Measurements from ENCODE around the gene DPCD.

The DPCD gene

DNA sequence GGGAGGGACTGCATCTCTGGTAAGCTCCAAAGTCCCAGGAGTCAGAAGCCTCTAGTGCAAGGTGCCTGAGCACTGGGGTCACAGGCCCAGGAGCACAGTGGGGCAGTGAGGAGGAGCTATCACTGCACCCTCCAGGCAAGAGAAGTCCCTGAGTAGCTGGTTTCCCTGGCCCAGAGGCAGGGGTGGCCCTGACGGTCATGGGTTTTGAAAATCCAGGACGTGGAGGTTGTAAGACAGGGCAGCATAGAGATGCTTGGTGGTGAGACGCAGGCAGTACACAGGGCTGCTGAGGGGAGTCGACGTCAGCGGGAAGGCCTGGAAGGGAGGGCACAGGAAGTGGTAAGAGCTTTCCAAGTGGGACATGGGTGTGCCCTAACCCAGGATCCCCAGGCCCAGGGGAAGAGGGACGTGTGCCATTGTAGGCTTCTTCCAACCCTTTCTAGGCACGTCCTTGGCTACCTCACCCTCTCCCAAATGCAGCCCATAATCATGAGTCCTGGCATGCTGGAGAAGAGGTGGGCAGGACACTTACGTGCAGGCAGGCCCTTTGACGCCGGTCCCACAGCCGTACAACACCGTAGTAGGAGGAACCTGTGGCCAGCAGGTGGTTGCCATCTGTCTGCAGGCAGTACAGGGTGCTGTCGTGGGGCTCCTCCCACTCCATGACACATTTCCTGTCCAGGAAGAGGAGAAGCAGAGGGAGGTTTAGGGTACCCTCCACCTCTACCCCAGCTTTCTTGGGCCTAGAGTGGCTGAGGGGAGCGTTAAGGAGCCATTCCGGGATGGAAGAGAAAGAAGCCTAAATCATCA is 23.2 kb downstream of the DPCD start:
- no peak for TF ChIP-seq SUZ12 (IDR thresholded peaks at IDR 0.05; ENCODE audit: extremely low read depth, insufficient read depth, insufficient read length)
- TF ChIP-seq ZNF274 (IDR thresholded peaks at IDR 0.05; ENCODE audit: low read depth, low read length): no peak
- Histone ChIP-seq H3K27me3 (ENCODE audit: insufficient read depth, insufficient read length) (no peaks in the 10 kb centered on the region), H3K9me3 (ENCODE audit: insufficient read depth, low read length) (no peaks in the 10 kb centered on the region)

DNA sequence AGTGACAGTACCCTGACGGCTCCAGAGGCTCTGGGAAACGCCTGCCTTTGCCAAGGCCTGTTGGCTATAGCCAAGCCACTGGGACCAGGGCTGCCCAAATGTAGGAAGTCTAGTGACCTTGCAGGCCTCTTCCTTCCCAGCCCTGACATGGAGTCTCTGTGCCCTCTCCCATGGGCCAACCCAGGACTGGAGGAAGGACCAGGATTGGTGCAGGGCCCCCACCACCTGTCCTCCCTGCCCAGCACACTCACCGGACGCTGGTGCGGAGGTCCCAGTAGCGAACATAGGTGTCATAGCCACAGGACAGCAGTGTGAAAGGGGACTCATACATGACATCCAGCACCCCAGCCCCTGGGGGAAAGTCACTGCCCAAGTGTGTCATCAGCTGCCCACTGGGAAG is 24.0 kb downstream of the DPCD start:
- Histone ChIP-seq H3K4me3 (ENCODE audit: insufficient read length, low read depth) (no peak overlapping the region), H3K27me3 (ENCODE audit: insufficient read depth, insufficient read length) (no peaks in the 10 kb centered on the region), H3K9ac (ENCODE audit: insufficient read length, low read depth) (no peak overlapping the region), H3K4me1 (ENCODE audit: insufficient read depth, insufficient read length) (peaks cover 24% of the 10 kb centered on the region), H3K36me3 (ENCODE audit: insufficient read depth, insufficient read length, low read length) (peaks cover 31% of the 10 kb centered on the region), H3K9me3 (ENCODE audit: insufficient read depth, low read length) (no peaks in the 10 kb centered on the region)
- DNase-seq (ENCODE audit: low read depth, low spot score): no peak
- TF ChIP-seq YY1 (IDR thresholded peaks at IDR 0.05; ENCODE audit: insufficient read depth, insufficient read length) (no peak), SUZ12 (IDR thresholded peaks at IDR 0.05; ENCODE audit: extremely low read depth, insufficient read depth, insufficient read length) (no peak), ZNF274 (IDR thresholded peaks at IDR 0.05; ENCODE audit: low read depth, low read length) (no peak)

More for the DNA sequence above, 23.2 kb downstream of the DPCD start:
- peaks cover 27% of the 10 kb centered on the region for H3K4me1 ChIP-seq (ENCODE audit: insufficient read depth, insufficient read length)
- no peak overlapping the region for H3K4me3 ChIP-seq (ENCODE audit: insufficient read length, low read depth)
- H3K36me3 ChIP-seq (ENCODE audit: insufficient read depth, insufficient read length, low read length): peaks cover 31% of the 10 kb centered on the region
- H3K9ac ChIP-seq (ENCODE audit: insufficient read length, low read depth): no peak overlapping the region
- DNase-seq (ENCODE audit: low read depth, low spot score): no peak

DNA sequence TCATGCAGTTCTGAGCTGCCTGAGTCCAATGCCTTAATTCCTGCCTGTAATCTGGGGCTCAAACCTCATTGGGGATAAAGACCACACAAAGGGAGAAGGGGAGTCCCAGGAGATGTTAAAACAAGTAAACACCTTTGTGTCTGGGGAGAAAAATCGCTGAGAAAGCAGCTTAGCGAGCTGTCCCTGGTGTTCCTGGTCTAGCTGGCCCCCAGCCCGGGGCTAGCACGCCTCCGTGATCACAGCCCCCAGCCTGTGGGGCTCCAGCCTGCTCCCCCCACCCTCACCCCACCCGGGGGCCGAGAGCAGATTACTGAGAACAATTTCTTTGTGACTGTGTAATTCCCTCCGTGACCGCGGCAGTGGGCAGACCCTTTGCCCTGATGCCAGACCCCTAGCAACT is 24.8 kb downstream of the DPCD start:
- Histone ChIP-seq H3K36me3 (ENCODE audit: insufficient read depth, insufficient read length, low read length) (peaks cover 31% of the 10 kb centered on the region), H3K27me3 (ENCODE audit: insufficient read depth, insufficient read length) (no peaks in the 10 kb centered on the region), H3K4me1 (ENCODE audit: insufficient read depth, insufficient read length) (peaks cover 20% of the 10 kb centered on the region), H3K4me3 (ENCODE audit: insufficient read length, low read depth) (no peak overlapping the region), H3K9me3 (ENCODE audit: insufficient read depth, low read length) (no peaks in the 10 kb centered on the region), H3K9ac (ENCODE audit: insufficient read length, low read depth) (no peak overlapping the region)
- TF ChIP-seq ZNF274 (IDR thresholded peaks at IDR 0.05; ENCODE audit: low read depth, low read length) (no peak), YY1 (IDR thresholded peaks at IDR 0.05; ENCODE audit: insufficient read depth, insufficient read length) (no peak), SUZ12 (IDR thresholded peaks at IDR 0.05; ENCODE audit: extremely low read depth, insufficient read depth, insufficient read length) (no peak)
- no peak for DNase-seq (ENCODE audit: low read depth, low spot score)

DNA sequence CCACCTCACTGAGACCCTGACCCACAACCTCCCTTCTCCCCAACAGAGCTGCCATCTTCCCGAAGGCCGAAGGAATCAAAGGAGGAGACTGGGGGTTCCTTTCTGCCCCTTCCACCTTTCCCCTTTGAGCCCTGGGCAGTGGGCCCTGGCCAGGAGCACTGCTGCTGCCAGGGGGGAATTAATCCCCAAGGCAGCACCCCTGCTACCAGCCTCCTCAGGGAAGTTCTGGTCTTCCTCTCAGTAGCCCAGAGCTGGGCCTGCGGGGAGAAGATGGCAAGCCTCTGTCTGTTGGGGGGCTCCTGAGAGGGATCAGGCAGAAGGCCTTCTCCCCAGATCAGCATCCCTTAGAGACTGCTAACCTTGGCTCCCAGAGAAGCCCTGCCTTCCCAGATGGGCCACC is 25.5 kb downstream of the DPCD start:
- H3K4me3 ChIP-seq (ENCODE audit: insufficient read length, low read depth): no peak overlapping the region
- no peaks in the 10 kb centered on the region for H3K27me3 ChIP-seq (ENCODE audit: insufficient read depth, insufficient read length)
- H3K4me1 ChIP-seq (ENCODE audit: insufficient read depth, insufficient read length): peaks cover 20% of the 10 kb centered on the region
- DNase-seq (ENCODE audit: low read depth, low spot score): no peak
- H3K36me3 ChIP-seq (ENCODE audit: insufficient read depth, insufficient read length, low read length): peaks cover 25% of the 10 kb centered on the region
- no peaks in the 10 kb centered on the region for H3K9me3 ChIP-seq (ENCODE audit: insufficient read depth, low read length)
- TF ChIP-seq SUZ12 (IDR thresholded peaks at IDR 0.05; ENCODE audit: extremely low read depth, insufficient read depth, insufficient read length): no peak
- TF ChIP-seq YY1 (IDR thresholded peaks at IDR 0.05; ENCODE audit: insufficient read depth, insufficient read length): no peak
- no peak for TF ChIP-seq ZNF274 (IDR thresholded peaks at IDR 0.05; ENCODE audit: low read depth, low read length)
- H3K9ac ChIP-seq (ENCODE audit: insufficient read length, low read depth): no peak overlapping the region

DNA sequence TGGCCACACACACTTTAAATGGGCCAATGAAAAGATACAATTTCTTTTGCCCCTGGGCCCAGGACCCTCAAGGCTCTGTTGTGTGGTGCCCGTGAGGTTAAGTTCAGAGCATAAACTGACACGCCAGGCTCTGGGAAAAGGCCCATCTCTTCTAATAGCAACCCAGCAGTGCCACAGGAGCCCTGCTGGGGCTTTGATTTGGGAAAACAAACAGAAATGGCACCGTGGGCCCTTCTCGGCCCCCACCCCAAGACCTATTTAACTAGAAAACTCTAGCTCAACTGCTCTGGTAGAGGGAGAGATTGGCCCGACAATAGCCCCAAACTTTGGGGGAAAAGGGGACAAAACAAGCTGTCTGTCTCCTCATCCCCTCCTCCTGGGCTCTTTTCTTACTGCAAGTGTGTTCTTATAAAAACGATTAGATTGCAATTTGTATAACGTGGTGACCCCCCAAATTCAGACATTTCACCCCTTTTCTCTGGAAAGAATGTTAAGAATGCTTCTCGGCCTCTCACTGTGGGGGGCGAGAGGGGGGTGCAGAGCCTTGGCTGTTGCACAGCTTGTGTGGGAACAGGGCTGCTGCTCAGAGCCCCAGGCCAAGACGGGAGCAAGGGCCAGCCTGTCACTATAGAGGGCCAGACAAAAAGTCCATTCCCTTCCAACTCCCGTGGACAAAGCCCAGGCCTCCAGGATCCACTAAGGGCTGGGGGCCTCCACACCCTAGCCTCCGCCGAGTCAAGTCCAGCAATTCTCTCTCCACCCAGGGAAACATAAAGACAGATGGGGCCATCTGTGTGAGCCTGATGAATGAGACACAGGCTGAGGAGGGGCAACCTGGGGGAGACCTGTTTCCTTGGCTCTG is 26.8 kb downstream of the DPCD start:
- TF ChIP-seq ZNF274 (IDR thresholded peaks at IDR 0.05; ENCODE audit: low read depth, low read length) (no peak), YY1 (IDR thresholded peaks at IDR 0.05; ENCODE audit: insufficient read depth, insufficient read length) (no peak), SUZ12 (IDR thresholded peaks at IDR 0.05; ENCODE audit: extremely low read depth, insufficient read depth, insufficient read length) (no peak)
- Histone ChIP-seq H3K36me3 (ENCODE audit: insufficient read depth, insufficient read length, low read length) (peaks cover 19% of the 10 kb centered on the region), H3K27me3 (ENCODE audit: insufficient read depth, insufficient read length) (no peaks in the 10 kb centered on the region), H3K9me3 (ENCODE audit: insufficient read depth, low read length) (no peaks in the 10 kb centered on the region), H3K9ac (ENCODE audit: insufficient read length, low read depth) (peak overlapping the region; percentile 32), H3K4me1 (ENCODE audit: insufficient read depth, insufficient read length) (peaks cover 17% of the 10 kb centered on the region), H3K4me3 (ENCODE audit: insufficient read length, low read depth) (no peak overlapping the region)
- no peak for DNase-seq (ENCODE audit: low read depth, low spot score)

DNA sequence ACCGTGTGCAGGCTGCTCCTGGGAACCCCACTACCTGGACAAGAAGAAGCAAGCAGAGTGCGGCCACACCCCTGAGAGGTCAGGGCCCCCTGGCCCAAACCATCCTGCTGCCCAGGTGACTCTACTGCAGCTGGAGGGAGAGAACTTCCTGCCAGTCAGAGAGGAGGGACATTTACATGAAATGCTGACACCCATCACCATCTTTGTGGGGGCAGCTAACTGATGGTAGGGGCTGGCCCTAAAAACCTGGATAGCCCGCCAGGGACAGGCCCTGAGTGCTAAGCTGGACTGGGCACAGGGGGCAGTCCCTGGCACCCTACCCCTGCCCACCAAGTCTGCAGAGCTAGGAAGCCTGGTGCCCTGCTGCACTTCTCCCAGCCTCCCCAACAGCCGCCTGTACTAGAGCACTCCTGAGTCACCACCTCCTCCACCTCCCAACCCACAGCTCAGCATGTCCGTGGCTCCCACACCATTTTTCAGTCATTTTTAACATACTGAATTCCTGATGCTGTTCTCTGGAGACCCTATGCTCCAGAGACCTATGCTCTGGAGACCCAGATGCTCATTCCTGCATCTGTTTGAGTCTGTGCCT is 27.5 kb downstream of the DPCD start:
- H3K9me3 ChIP-seq (ENCODE audit: insufficient read depth, low read length): no peaks in the 10 kb centered on the region
- no peak overlapping the region for H3K4me3 ChIP-seq (ENCODE audit: insufficient read length, low read depth)
- peaks cover 17% of the 10 kb centered on the region for H3K4me1 ChIP-seq (ENCODE audit: insufficient read depth, insufficient read length)
- no peak for DNase-seq (ENCODE audit: low read depth, low spot score)
- TF ChIP-seq SUZ12 (IDR thresholded peaks at IDR 0.05; ENCODE audit: extremely low read depth, insufficient read depth, insufficient read length) (no peak), YY1 (IDR thresholded peaks at IDR 0.05; ENCODE audit: insufficient read depth, insufficient read length) (no peak), ZNF274 (IDR thresholded peaks at IDR 0.05; ENCODE audit: low read depth, low read length) (no peak)
- H3K27me3 ChIP-seq (ENCODE audit: insufficient read depth, insufficient read length): no peaks in the 10 kb centered on the region
- H3K9ac ChIP-seq (ENCODE audit: insufficient read length, low read depth): peak overlapping the region; percentile 32
- peaks cover 15% of the 10 kb centered on the region for H3K36me3 ChIP-seq (ENCODE audit: insufficient read depth, insufficient read length, low read length)

All from NT2/D1 (cell line).